Adipocyte (in vitro differentiated cells): Measurements from ENCODE around the gene OR5W2.
"Not testable (repeated sequence)": the region's sequence is repeated elsewhere in the genome, so short reads cannot be mapped to it uniquely, and the experiment has no call there.

Experiments used
- DNase-seq: peaks from one replicate; pipeline ENCODE4 v3.0.0-alpha.2; 2015; ENCODE audit warnings: low read depth
- H3K27me3 ChIP-seq: replicated peaks from 2 replicates; pipeline ENCODE4 v1.7.0; 2013; ENCODE audit warnings: mild to moderate bottlenecking, low read length, moderate library complexity; ENCODE audit not compliant: control insufficient read depth, insufficient read depth
- H3K36me3 ChIP-seq: 2 replicates; pipeline ENCODE4 v1.7.0; 2013; ENCODE audit warnings: low read length, mild to moderate bottlenecking, moderate library complexity; ENCODE audit not compliant: control insufficient read depth, insufficient read depth, severe bottlenecking
- H3K4me1 ChIP-seq: 2 replicates; pipeline ENCODE4 v1.7.0; 2013; ENCODE audit warnings: mild to moderate bottlenecking, low read length, moderate library complexity; ENCODE audit not compliant: control insufficient read depth, insufficient read depth
- H3K4me3 ChIP-seq: 2 replicates; pipeline ENCODE4 v1.7.0; 2013; ENCODE audit warnings: mild to moderate bottlenecking, low read length, moderate library complexity
- H3K9ac ChIP-seq: 2 replicates; pipeline ENCODE4 v1.7.0; 2013; ENCODE audit warnings: mild to moderate bottlenecking, low read length, moderate library complexity
- H3K9me3 ChIP-seq: 2 replicates; pipeline ENCODE4 v1.7.0; 2013; ENCODE audit warnings: mild to moderate bottlenecking, low read length, moderate library complexity; ENCODE audit not compliant: control insufficient read depth

OR5W2 gene

GRCh38 chr11:55872731-55873130 is 41.7 kb downstream of the OR5W2 start:
- not testable (repeated sequence) for H3K4me3 ChIP-seq, H3K36me3 ChIP-seq, H3K27me3 ChIP-seq, H3K9me3 ChIP-seq, H3K9ac ChIP-seq, DNase-seq, H3K4me1 ChIP-seq

GRCh38 chr11:55867354-55867753 is 47.0 kb downstream of the OR5W2 start:
- not testable (repeated sequence) for DNase-seq

More at GRCh38 chr11:55867354-55867753, 47.0 kb downstream of the OR5W2 start:
- not testable (repeated sequence) for H3K36me3 ChIP-seq, H3K9ac ChIP-seq, H3K9me3 ChIP-seq, H3K27me3 ChIP-seq, H3K4me3 ChIP-seq, H3K4me1 ChIP-seq
